Measurements from ENCODE around the gene ZFYVE21.
"Not testable (repeated sequence)": the region's sequence is repeated elsewhere in the genome, so short reads cannot be mapped to it uniquely, and the experiment has no call there.

The ZFYVE21 gene

GRCh38 chr14:103772078-103772712, 56.6 kb downstream of the ZFYVE21 start:
- no peak for DNase-seq

- DNase-seq: no peak
These were observed 57.9 kb downstream of the ZFYVE21 start for GRCh38 chr14:103773521-103773920.

- DNase-seq: no peak
These were observed 59.9 kb downstream of the ZFYVE21 start for GRCh38 chr14:103775506-103775905.

- DNase-seq: not testable (repeated sequence)
These were observed 60.7 kb downstream of the ZFYVE21 start for GRCh38 chr14:103776319-103776718.

- no peak for DNase-seq
These were observed 66.8 kb downstream of the ZFYVE21 start for GRCh38 chr14:103782376-103782775.

Data from right hindlimb (tissue), 1 donor.